Left lobe of liver (tissue), 2 donors: ENCODE results near the gene SLC26A9. TPM values are rescaled to one million over a fixed set of nuclear protein-coding genes. Genes with fewer than 3 reads are reported as not detected.
A peak's percentile ranks its signal among the peaks of the same experiment; 100 is the strongest.

Experiments
- ATAC-seq: fragments of 200-7000 bp; cut with Tn5 transposase; one replicate; pipeline ENCODE4 v1.9.1; 2020; ENCODE audit warnings: mild to moderate bottlenecking, moderate library complexity
- DNase-seq: peaks from one replicate; pipeline ENCODE4 v3.0.0-alpha.2; 2020; ENCODE audit warnings: low spot score
- total RNA-seq: library from RNA; stranded (reverse); gene quantifications from one replicate; pipeline ENCODE4 v1.2.1, GENCODE V29; 2021
- donor health status: DM: no; HTN: no; CAD: no; lungs with moderate emphysema.
- donor health status: DM: no; HTN: yes; CAD: no.

The SLC26A9 gene
- total RNA-seq, 1 donor from 2014 or later, result 0.05 TPM

DNA sequence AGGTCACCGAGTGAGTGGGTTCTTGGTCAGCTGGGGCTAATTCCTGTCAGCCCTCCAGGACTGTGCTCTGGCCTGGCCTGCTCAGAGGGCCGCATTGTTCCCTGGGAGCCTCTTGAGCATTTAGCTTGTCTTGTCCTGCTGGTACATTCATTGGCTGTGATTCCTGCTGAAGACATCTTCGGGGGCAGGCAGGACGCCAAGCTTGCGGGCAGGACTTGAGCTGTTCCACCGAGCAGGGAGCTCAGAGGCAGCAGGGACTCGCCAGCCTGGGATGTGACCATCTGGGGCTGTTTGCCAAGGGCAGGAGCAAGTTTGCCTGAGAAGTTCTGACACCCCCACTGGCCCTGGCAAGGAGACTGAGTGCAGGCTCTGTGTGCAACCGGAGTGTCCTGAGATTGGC is 7.0 kb upstream of the SLC26A9 start:
- no peak for DNase-seq
- no peak for ATAC-seq

GRCh38 chr1:205949753-205950152 is 6.5 kb upstream of the SLC26A9 start:
- no peak for ATAC-seq
- no peak for DNase-seq

DNA sequence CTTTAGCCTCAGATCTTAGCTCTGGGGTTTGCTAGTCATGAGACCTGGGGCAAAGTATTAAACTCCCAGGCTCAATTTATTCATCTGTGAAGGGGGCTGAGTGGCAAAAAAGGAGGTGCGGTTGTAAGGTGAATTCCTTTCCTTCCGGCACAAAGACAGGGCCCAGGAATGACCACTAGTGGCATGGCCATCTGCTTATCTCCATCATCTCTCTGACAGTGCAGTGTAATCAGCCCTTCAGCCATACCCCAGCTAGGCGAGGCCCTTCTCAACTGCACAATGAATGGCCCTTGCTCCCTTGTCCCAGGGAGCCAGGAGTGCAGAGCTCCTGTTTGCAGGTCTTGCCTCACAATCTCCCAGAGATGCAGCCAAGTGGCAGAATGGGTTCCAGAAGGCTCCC is 5.6 kb upstream of the SLC26A9 start:
- ATAC-seq, result no peak
- DNase-seq, result no peak

DNA sequence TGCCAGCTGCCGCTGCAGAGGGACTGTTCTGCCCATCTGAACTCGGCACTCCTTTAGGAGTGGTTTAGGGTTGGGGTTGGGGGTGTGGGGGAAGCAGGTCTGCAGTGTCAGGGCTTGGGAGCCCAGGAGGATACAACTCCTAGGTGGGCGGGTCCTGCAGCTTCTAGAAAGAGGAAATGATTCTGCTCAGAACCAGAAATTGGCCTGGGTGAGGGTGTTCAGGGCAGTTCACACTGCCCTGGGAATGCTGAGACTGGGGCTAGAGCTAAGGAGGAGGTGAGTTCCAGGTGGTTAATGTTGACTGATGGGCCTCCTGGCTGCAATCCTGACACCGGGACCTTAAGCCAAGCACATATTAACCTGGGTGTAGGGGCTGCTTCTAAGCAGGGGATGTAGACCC is 4.8 kb upstream of the SLC26A9 start:
- DNase-seq (no peak), ATAC-seq (peak; percentile 26)

GRCh38 chr1:205947024-205947423 is 3.8 kb upstream of the SLC26A9 start:
- DNase-seq (no peak), ATAC-seq (no peak)

- DNase-seq (no peak), ATAC-seq (no peak)
Observed at GRCh38 chr1:205945069-205945468, 1.8 kb upstream of the SLC26A9 start.

GRCh38 chr1:205944525-205944924 is 1.3 kb upstream of the SLC26A9 start:
- ATAC-seq (no peak), DNase-seq (no peak)

GRCh38 chr1:205942631-205943159 is 561 bp downstream of the SLC26A9 start:
- DNase-seq (no peak), ATAC-seq (no peak)

GRCh38 chr1:205940710-205941109 is 2.5 kb downstream of the SLC26A9 start:
- DNase-seq, result no peak
- no peak for ATAC-seq

- no peak for ATAC-seq
Observed at GRCh38 chr1:205939690-205940330, 3.4 kb downstream of the SLC26A9 start.

GRCh38 chr1:205938682-205939081 is 4.6 kb downstream of the SLC26A9 start:
- ATAC-seq, result no peak
- no peak for DNase-seq

More at GRCh38 chr1:205939690-205940330, 3.4 kb downstream of the SLC26A9 start:
- DNase-seq, result no peak

DNA sequence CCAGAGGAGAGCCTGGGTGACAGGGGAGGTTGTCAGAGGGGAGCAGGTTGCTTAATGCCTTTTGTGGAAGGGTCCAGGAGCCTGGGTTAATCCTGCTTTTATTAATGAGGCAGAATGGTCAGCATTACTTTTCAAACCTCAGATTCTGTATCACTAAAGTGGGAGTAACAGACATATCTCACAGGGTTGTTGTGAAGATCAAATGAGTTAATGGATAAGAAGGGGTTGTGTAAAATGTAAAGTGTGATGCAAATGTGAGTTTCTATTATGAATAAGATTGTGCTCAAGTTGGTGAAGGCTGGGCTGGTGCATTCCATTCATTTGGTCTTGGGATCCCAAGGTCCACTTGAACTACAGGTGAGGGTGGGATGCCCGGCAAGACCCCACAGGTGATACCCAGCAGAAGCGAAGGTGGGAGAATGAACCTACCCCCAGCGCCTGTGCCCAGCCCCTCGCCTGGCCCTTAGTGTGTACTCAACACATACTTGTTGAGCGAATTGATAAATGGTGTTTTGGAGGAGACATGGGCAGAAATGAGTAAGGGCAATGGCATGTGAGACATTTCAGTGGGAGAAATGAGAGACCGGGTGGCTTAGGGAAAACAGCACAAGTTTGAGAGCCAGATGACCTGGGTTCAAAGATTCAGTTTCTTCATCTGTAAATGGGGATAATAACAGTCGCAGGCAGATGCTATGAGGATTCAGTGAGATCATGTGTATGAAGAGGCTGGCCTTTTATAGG is 6.2 kb downstream of the SLC26A9 start:
- no peak for ATAC-seq

DNA sequence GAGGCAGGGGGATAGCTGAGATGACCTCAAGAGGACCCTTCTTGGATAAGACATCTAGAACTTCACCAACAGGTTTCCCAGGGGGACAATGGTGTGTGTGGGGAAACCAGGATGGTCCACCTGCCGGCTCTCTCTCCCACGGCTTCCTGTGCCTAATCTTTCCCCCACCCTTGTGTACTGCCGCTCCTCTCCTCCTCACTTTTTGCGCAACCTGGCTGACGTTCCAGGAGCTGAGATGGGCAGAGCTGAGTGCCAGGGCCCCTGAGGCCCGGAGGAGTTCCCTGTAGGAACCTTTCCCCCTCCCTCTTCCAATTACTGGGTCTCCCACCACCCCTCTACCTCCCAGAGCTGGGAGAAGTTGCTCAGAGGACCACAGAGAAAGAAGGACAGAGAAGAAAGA is 6.9 kb downstream of the SLC26A9 start:
- no peak for DNase-seq
- ATAC-seq, result no peak

More for the DNA sequence above, 6.2 kb downstream of the SLC26A9 start:
- DNase-seq, result no peak

- ATAC-seq, result no peak
- no peak for DNase-seq
Observed at GRCh38 chr1:205935869-205936268, 7.4 kb downstream of the SLC26A9 start.

GRCh38 chr1:205934788-205935187 is 8.5 kb downstream of the SLC26A9 start:
- no peak for DNase-seq
- no peak for ATAC-seq

DNA sequence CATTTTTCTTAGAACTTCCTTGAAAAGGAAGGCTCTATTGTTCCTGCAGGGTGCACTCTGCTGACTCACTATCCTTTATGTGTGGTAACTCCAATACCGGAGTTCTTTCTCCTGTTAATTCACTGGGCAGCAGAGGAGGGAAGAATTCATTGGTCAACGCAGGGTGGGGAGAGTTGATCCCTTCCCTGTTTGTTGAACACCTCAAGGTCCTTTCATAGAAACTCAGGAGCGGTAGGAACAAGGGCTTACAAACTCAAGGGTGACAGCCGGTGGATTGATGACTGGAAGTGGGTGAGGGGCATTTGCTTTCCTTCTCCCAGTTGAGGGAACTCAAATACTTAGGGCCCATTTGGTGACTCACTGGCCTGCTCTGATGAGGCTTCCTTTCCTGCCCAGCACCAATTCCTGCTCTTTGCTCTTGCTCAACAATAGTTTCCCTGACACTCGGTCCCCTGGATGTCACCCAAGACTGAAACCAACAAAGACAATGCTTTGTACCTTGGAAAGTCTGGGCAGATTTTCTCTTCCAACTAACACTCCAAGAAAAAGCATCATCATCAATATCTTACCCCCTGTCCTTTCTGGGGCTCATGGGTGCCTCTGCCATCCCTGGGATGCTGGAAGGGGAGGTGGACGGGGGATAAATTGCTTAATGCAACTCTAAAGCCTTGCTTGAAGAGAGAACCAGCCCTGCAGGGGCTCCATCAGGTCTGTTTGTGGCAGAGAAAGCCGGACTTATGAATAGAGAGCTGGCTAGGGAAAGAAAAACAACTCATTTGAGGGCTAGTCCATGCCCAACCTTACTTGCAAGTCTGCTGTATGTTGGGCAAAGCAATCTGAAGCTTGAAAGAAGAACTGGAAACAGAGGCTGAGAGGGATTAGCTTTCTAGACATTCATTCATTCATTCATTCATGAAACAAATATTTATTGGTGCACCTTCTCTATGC is 9.3 kb downstream of the SLC26A9 start:
- DNase-seq (no peak), ATAC-seq (no peak)

DNA sequence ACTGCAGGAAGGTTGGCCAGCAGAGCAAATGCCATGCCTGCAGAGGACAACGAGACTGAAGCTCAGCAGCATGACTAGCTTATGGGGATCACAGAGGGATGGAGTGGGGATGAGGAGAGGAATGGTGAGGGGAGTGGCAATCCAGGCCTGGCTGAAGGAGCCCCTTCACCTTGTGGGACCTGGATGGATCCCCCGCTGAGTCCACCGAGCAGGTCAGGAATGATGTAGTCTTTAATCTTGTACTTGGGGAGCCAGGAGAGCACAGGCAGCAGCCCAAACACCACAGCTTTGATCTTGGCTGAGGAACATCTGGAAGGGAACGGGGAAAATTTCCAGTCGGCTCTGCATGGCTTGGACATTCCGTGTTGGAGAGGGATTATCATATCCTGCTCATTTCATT is 10.5 kb downstream of the SLC26A9 start:
- DNase-seq (no peak), ATAC-seq (no peak)

- no peak for DNase-seq
- ATAC-seq, result no peak
Observed at GRCh38 chr1:205930799-205931281, 12.4 kb downstream of the SLC26A9 start.

GRCh38 chr1:205930195-205930577 is 13.1 kb downstream of the SLC26A9 start:
- DNase-seq (no peak), ATAC-seq (no peak)

DNA sequence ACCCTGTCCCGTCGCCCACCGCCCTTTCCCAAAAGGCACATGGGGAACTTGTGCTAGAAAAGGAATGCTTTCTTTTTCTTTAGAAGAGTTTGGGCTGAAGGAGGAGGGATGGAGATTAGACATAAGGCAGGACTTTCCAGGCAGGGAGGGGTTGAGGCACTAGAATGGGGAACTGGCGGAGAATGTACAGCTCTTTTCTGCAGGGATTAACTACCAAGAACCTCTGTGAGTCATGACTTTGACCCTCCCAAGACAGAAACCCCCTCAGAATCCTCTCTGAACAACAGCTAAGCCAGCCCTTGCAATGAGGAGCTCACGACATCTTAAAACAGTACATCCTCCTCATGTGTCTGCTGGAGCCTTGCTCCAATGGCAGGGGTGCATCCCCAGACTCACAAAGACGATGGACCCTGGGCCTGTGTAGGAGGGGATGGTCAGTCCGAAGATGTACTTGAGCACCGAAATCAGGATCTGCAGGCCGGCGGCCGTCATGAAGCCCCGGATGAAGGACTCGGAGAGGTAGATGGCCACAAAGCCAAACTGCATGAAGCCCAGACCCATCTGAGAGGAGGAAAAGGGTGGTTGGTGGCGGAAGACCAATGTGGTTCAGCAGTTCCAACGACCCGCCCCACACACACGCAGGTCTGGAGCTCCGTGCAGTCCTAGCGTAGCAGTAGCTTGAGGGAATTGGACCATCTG is 13.6 kb downstream of the SLC26A9 start:
- DNase-seq (no peak), ATAC-seq (no peak)
